LNCaP clone FGC (cell line): ENCODE results near the gene ANKRD40.
A peak's percentile ranks its signal among the peaks of the same experiment; 100 is the strongest.

Source experiments
- DNase-seq: peaks from one replicate; pipeline ENCODE4 v3.0.0-alpha.2; 2011; ENCODE audit warnings: low read depth
- H3K4me3 ChIP-seq: 2 replicates; pipeline ENCODE4 v1.5.1; 2011; ENCODE audit warnings: mild to moderate bottlenecking, low read depth, low read length, control low read depth
- TF ChIP-seq, protein P1 (sequence below): IDR thresholded peaks from 2 replicates; pipeline ENCODE4 v1.5.1; 2012; ENCODE audit warnings: mild to moderate bottlenecking; ENCODE audit not compliant: control insufficient read depth, insufficient read depth; ENCODE audit errors: extremely low read depth

The ANKRD40 gene

GRCh38 chr17:50721194-50722010 lies 13.7 kb upstream of the ANKRD40 start:
- peak overlapping the region; percentile 99 for H3K4me3 ChIP-seq
- TF ChIP-seq, protein P1, sequence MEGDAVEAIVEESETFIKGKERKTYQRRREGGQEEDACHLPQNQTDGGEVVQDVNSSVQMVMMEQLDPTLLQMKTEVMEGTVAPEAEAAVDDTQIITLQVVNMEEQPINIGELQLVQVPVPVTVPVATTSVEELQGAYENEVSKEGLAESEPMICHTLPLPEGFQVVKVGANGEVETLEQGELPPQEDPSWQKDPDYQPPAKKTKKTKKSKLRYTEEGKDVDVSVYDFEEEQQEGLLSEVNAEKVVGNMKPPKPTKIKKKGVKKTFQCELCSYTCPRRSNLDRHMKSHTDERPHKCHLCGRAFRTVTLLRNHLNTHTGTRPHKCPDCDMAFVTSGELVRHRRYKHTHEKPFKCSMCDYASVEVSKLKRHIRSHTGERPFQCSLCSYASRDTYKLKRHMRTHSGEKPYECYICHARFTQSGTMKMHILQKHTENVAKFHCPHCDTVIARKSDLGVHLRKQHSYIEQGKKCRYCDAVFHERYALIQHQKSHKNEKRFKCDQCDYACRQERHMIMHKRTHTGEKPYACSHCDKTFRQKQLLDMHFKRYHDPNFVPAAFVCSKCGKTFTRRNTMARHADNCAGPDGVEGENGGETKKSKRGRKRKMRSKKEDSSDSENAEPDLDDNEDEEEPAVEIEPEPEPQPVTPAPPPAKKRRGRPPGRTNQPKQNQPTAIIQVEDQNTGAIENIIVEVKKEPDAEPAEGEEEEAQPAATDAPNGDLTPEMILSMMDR = no peak
- DNase-seq = no peak

- H3K4me3 ChIP-seq = peak overlapping the region; percentile 99
- DNase-seq = no peak
- TF ChIP-seq, protein P1 = no peak
Observed at GRCh38 chr17:50719924-50720794, 12.4 kb upstream of the ANKRD40 start.

DNA sequence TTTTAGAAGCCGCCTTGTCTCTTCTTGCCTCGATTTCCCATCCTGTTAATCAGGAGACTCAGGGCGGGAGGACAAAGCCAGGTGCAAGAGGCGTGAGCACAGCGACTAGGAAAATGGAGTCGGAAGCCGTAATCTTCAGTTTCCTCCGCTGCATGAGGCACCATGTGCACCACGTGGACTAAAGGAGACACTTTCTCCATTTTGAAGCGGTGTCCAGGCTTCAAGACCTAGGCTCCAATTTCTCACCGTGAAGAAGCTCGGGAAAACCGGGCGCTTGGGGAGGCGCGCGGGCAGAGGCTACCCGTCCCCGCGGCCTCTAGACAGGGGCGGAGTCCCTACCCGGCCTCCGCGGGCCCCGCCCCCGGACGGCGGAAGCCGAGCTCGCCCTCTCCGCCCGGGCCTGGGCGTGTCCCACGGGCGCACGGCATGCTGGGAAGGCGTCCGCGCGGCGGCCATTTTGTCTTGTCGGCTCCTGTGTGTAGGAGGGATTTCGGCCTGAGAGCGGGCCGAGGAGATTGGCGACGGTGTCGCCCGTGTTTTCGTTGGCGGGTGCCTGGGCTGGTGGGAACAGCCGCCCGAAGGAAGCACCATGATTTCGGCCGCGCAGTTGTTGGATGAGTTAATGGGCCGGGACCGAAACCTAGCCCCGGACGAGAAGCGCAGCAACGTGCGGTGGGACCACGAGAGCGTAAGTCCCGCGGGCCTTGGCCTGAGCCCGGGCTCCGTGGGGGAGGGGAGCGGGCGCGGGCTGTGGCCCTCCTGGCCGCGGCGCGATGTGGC lies 11.6 kb upstream of the ANKRD40 start, which contains the start of gene LUC7L3:
LUC7L3 (plus strand) TSS at position 460 of the 780 bp plus-strand sequence; CDS start at position 590, 130 bp downstream.
- peak within 1 kb of the TSS; percentile 99 for H3K4me3 ChIP-seq
- DNase-seq = peak; percentile 75

DNA sequence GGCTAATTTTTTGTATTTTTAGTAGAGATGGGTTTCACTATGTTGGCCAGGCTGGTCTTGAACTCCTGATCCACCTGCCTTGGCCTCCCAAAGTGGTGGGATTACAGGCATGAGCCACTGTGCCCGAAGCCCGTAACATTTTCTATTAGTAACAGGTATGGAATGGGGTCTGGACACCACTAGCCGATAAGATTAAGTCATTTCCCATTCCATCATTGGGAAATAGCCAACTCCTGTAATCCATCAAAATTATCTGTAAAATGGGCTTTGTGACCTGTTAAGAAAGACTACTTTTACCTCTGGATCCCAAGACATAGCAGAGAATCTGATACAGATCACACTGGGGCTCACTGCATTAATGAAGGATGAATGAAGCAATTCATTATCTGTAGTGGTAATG lies 7.8 kb upstream of the ANKRD40 start:
- no peak overlapping the region for H3K4me3 ChIP-seq
- TF ChIP-seq, protein P1 = no peak
- no peak for DNase-seq

More for the DNA sequence above, 11.6 kb upstream of the ANKRD40 start, which contains the start of gene LUC7L3:
- TF ChIP-seq, protein P1 = no peak

DNA sequence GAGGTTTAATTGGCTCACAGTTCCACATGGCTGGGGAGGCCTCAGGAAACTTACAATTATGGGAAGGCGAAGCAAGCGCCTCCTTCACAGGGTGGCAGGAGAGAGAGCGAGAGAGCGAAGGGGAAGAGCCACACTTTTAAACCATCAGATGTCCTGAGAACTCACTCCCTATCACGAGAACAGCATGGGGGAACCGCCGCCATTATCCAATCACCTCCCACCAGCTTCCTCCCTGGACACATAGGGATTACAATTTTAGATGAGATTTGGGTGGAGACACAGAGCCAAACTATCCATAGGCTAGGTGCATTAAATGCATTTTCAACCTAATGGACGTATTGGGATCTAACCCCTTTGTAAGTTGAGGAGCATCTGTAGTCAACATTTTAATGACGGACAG lies 4.9 kb upstream of the ANKRD40 start:
- DNase-seq = no peak
- H3K4me3 ChIP-seq = no peak overlapping the region
- TF ChIP-seq, protein P1 = no peak

GRCh38 chr17:50710650-50711049 lies 2.9 kb upstream of the ANKRD40 start:
- TF ChIP-seq, protein P1 = no peak
- H3K4me3 ChIP-seq = no peak overlapping the region
- no peak for DNase-seq
